A549 (cell line): ENCODE data around the gene DIO1.

Experiments
- CHD2 ChIP-seq: fragments of 150-350 bp; IDR thresholded peaks from 2 replicates; pipeline ENCODE4 v1.6.1; 2014; ENCODE audit warnings: low read length; ENCODE audit not compliant: partially characterized antibody
- GATA3 ChIP-seq: IDR thresholded peaks from 2 replicates; pipeline ENCODE4 v1.6.1; 2012; ENCODE audit warnings: borderline replicate concordance
- JUN ChIP-seq, 2 experiments: fragments of >200 bp; sonication (Bioruptor Twin); formaldehyde crosslinking; IDR thresholded peaks; 2 replicates in 1 of 2; 3 replicates in 1 of 2; pipeline ENCODE4 v1.6.1; 2016 to 2017
- KDM5A ChIP-seq: fragments of 200-600 bp; sonication (generic); IDR thresholded peaks from 2 replicates; pipeline ENCODE4 v1.6.1; 2016; ENCODE audit warnings: antibody characterized with exemption, mild to moderate bottlenecking
- MAFK ChIP-seq: fragments of 450-650 bp; IDR thresholded peaks from 2 replicates; pipeline ENCODE4 v1.6.1; 2014; ENCODE audit not compliant: partially characterized antibody
- PHF8 ChIP-seq: fragments of 200-600 bp; sonication (generic); IDR thresholded peaks from 2 replicates; pipeline ENCODE4 v1.6.1; 2016; ENCODE audit warnings: low read depth, mild to moderate bottlenecking, antibody characterized with exemption, moderate library complexity, borderline replicate concordance
- POLR2A ChIP-seq: IDR thresholded peaks from 2 replicates; pipeline ENCODE4 v1.6.1; 2012; ENCODE audit warnings: mild to moderate bottlenecking, low read length
- RAD21 ChIP-seq, 2 experiments: fragments of >200 bp in 1 of 2; sonication (Bioruptor Twin) in 1 of 2; formaldehyde crosslinking in 1 of 2; IDR thresholded peaks in 1 of 2; conservative IDR thresholded peaks in 1 of 2; 2 replicates in 1 of 2; 3 replicates in 1 of 2; pipeline ENCODE4 v1.6.1; 2012 to 2018; ENCODE audit warnings: inconsistent platforms in 1 of 2
- RCOR1 ChIP-seq: fragments of 150-350 bp; IDR thresholded peaks from 2 replicates; pipeline ENCODE4 v1.6.1; 2014; ENCODE audit warnings: antibody characterized with exemption, low read length, low read depth
- REST ChIP-seq: fragments of 200-600 bp; sonication (generic); IDR thresholded peaks from 2 replicates; pipeline ENCODE4 v1.6.1; 2016; ENCODE audit warnings: antibody characterized with exemption, mild to moderate bottlenecking, moderate library complexity
- TP53 ChIP-seq: fragments of 250-450 bp; sonication (Bioruptor Pico); IDR thresholded peaks from 2 replicates; pipeline ENCODE4 v1.5.0; 2021; ENCODE audit warnings: mild to moderate bottlenecking, moderate library complexity
- ZFP36 ChIP-seq: fragments of 450-650 bp; IDR thresholded peaks from 2 replicates; pipeline ENCODE4 v1.6.1; 2014; ENCODE audit warnings: borderline replicate concordance; ENCODE audit not compliant: partially characterized antibody
- TF ChIP-seq, protein P1 (sequence below): fragments of >200 bp; sonication (Bioruptor Twin); formaldehyde crosslinking; IDR thresholded peaks from 3 replicates; pipeline ENCODE4 v1.5.1; 2016
- TF ChIP-seq, protein P2 (sequence below): IDR thresholded peaks from 2 replicates; pipeline ENCODE4 v1.6.1; 2012

DNA sequence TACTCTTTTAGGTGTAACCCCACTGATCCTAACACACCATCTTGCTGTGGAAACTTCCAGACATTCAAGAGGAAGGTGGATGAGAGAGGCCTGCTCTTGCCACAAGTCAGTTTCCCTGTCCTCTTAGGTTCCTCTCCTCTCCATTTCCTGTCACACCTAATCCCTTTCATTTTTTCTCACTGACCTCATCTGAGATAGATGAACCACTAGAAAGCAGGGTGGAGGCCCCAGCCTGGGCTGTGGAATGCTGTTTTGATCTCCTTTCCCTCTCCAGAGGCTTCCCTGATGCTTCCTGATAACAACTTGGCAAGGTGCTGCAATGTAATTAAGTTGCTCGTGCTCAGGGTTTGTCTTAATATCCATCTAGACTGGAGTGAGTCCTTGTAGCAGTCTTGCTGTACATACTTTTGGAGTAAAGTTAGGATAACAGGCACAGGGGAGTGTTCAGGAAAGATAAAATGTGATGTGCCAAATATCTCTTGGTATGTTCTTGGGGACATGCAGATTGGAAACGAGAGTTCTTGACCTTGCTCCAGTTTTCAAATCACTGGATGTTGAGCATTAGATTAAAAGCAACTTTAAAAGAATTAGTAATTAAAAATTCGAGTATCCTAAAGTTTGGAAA lies 63.3 kb downstream of the DIO1 start:
- TF ChIP-seq RCOR1 (no peak), KDM5A (no peak), TP53 (CRISPR knock-in tag) (no peak), POLR2A (no peak), MAFK (no peak), GATA3 (no peak), REST (no peak), ZFP36 (no peak), JUN (IDR thresholded peaks at IDR 0.05) (no peak), CHD2 (no peak), RAD21 (conservative IDR thresholded peaks at IDR 0.05 in 1 of 2, IDR thresholded peaks at IDR 0.05 in 1 of 2) (no peak), PHF8 (no peak)
- TF ChIP-seq, protein P1, sequence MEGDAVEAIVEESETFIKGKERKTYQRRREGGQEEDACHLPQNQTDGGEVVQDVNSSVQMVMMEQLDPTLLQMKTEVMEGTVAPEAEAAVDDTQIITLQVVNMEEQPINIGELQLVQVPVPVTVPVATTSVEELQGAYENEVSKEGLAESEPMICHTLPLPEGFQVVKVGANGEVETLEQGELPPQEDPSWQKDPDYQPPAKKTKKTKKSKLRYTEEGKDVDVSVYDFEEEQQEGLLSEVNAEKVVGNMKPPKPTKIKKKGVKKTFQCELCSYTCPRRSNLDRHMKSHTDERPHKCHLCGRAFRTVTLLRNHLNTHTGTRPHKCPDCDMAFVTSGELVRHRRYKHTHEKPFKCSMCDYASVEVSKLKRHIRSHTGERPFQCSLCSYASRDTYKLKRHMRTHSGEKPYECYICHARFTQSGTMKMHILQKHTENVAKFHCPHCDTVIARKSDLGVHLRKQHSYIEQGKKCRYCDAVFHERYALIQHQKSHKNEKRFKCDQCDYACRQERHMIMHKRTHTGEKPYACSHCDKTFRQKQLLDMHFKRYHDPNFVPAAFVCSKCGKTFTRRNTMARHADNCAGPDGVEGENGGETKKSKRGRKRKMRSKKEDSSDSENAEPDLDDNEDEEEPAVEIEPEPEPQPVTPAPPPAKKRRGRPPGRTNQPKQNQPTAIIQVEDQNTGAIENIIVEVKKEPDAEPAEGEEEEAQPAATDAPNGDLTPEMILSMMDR: no peak
- TF ChIP-seq, protein P2, sequence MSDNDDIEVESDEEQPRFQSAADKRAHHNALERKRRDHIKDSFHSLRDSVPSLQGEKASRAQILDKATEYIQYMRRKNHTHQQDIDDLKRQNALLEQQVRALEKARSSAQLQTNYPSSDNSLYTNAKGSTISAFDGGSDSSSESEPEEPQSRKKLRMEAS: no peak
